PC-3 (cell line): ENCODE results near the gene TM4SF18. TPM values are rescaled to one million over a fixed set of nuclear protein-coding genes. Genes with fewer than 3 reads are reported as not detected.

Experiments
- ATAC-seq: fragments of 200-7000 bp; cut with Tn5 transposase; 2 replicates; pipeline ENCODE4 v1.9.1; 2020; ENCODE audit warnings: mild to moderate bottlenecking, moderate library complexity
- BruUV-seq: library from RNA; stranded (reverse); fragments of 400-500 nt; replicated peaks from 2 replicates; lab custom pipeline; 2021; lab: Mats Ljungman, UMichigan
- CTCF ChIA-PET: fragments of 300-600 bp; sonication (Branson Sonifier 250); formaldehyde crosslinking; loops from one replicate; lab custom pipeline; 2022; ENCODE audit warnings: antibody characterized with exemption; lab: Charles Lee
- POLR2A ChIA-PET: fragments of 300-600 bp; sonication (Branson Sonifier 250); formaldehyde crosslinking; loops from one replicate; lab custom pipeline; 2022; ENCODE audit warnings: antibody characterized with exemption; ENCODE audit not compliant: unreplicated experiment; lab: Charles Lee
- DNase-seq: peaks from one replicate; pipeline ENCODE4 v3.0.0-alpha.2; 2015
- H2AFZ ChIP-seq: fragments of 300-600 bp; sonication (generic); 2 replicates; pipeline ENCODE4 v1.6.0; 2016; ENCODE audit warnings: antibody characterized with exemption, low read length
- H3F3A ChIP-seq: fragments of 300-600 bp; sonication (generic); one replicate; pipeline ENCODE4 v1.6.0; 2017; ENCODE audit warnings: antibody characterized with exemption, low read length, control low read depth, mild to moderate bottlenecking; ENCODE audit not compliant: unreplicated experiment
- H3K27ac ChIP-seq: fragments of 300-600 bp; sonication (generic); 2 replicates; pipeline ENCODE4 v1.5.1; 2016; ENCODE audit warnings: mild to moderate bottlenecking, low read length
- H3K27me3 ChIP-seq: fragments of 300-600 bp; sonication (generic); 2 replicates; pipeline ENCODE4 v1.6.1; 2016; ENCODE audit warnings: low read length, mixed read lengths
- H3K36me3 ChIP-seq: fragments of 300-600 bp; sonication (generic); 2 replicates; pipeline ENCODE4 v1.6.1; 2016; ENCODE audit warnings: low read depth, mixed run types, low read length, mixed read lengths
- H3K4me1 ChIP-seq: fragments of 300-600 bp; sonication (generic); 2 replicates; pipeline ENCODE4 v1.5.1; 2016; ENCODE audit warnings: low read length; ENCODE audit not compliant: insufficient read depth
- H3K4me2 ChIP-seq: fragments of 300-600 bp; sonication (generic); 2 replicates; pipeline ENCODE4 v1.6.0; 2016; ENCODE audit warnings: low read length
- H3K4me3 ChIP-seq: fragments of 300-600 bp; sonication (generic); 2 replicates; pipeline ENCODE4 v1.5.1; 2016; ENCODE audit warnings: mild to moderate bottlenecking, low read length, mixed read lengths
- H3K79me2 ChIP-seq: fragments of 300-600 bp; sonication (generic); 2 replicates; pipeline ENCODE4 v1.6.1; 2017; ENCODE audit warnings: low read length, mixed read lengths
- H3K9ac ChIP-seq: fragments of 300-600 bp; sonication (generic); 2 replicates; pipeline ENCODE4 v1.6.0; 2016; ENCODE audit warnings: mild to moderate bottlenecking, low read length
- H3K9me2 ChIP-seq: fragments of 300-600 bp; sonication (generic); replicated peaks from 2 replicates; pipeline ENCODE4 v1.6.1; 2016; ENCODE audit warnings: mixed run types, low read length, mixed read lengths
- H3K9me3 ChIP-seq: fragments of 300-600 bp; sonication (generic); 2 replicates; pipeline ENCODE4 v1.6.1; 2016; ENCODE audit warnings: low read length, mixed read lengths
- H4K20me1 ChIP-seq: fragments of 300-600 bp; sonication (generic); 2 replicates; pipeline ENCODE4 v1.6.1; 2016; ENCODE audit warnings: low read length, mixed read lengths
- CTCF ChIP-seq: fragments of 300-600 bp; sonication (generic); conservative IDR thresholded peaks from 2 replicates; pipeline ENCODE4 v1.5.1; 2017; ENCODE audit warnings: antibody characterized with exemption, low read depth, mild to moderate bottlenecking, low read length
- EZH2 ChIP-seq: fragments of 300-600 bp; sonication (generic); IDR thresholded peaks from one replicate; pipeline ENCODE4 v1.6.1; 2017; ENCODE audit warnings: antibody characterized with exemption, mild to moderate bottlenecking, low read length; ENCODE audit not compliant: unreplicated experiment
- EZH2phosphoT487 ChIP-seq: fragments of 300-600 bp; sonication (generic); IDR thresholded peaks from 2 replicates; pipeline ENCODE4 v1.6.1; 2018; ENCODE audit warnings: mild to moderate bottlenecking, antibody characterized with exemption, low read length, borderline replicate concordance
- intact Hi-C: fragments of 100-400 bp; cut with micrococcal nuclease; formaldehyde crosslinking; loops from 2 replicates; pipeline ENCODE4 v1.9.0; 2023
- total RNA-seq: library from RNA; depleted of rRNA; stranded (reverse); fragments of >200 nt; gene quantifications from 2 replicates; pipeline ENCODE4 v1.2.3, GENCODE V29; 2014

The TM4SF18 gene
- total RNA-seq, 1 experiment from 2014 or later = 0.40 TPM

GRCh38 chr3:149378478-149379309 is 45.3 kb upstream of the TM4SF18 start:
- TF ChIP-seq EZH2phosphoT487 (no peak), CTCF (no peak), EZH2 (no peak)
- Histone ChIP-seq H3K9ac (peak overlapping the region; percentile 93), H3K27me3 (no peaks in the 10 kb centered on the region), H3K79me2 (peaks cover 45% of the 10 kb centered on the region), H3K9me3 (no peaks in the 10 kb centered on the region), H3K9me2 (no peaks in the 10 kb centered on the region), H3K4me3 (peak overlapping the region; percentile 90), H3F3A (peaks cover 11% of the 10 kb centered on the region), H3K36me3 (peaks cover 24% of the 10 kb centered on the region), H3K4me1 (peaks cover 60% of the 10 kb centered on the region), H4K20me1 (peaks cover 33% of the 10 kb centered on the region), H3K27ac (peak overlapping the region; percentile 99), H2AFZ (no peak overlapping the region), H3K4me2 (peak overlapping the region; percentile 86)
- intact Hi-C loops = loop anchor here (5.0 to 10.0 kb wide), 3 partner anchors 101 to 276 kb away; partner anchors contain the start of gene WWTR1
- POLR2A ChIA-PET = interaction anchor here (0.5 to 3.6 kb wide), 10 partner anchors 9 to 279 kb away, joined by 3 to 34 read pairs (median 5); partner anchors contain the start of genes TM4SF4 and WWTR1
- DNase-seq = peak; percentile 66
- no TSS peak for BruUV-seq
- ATAC-seq = peak; percentile 10
- CTCF ChIA-PET = interaction anchor here (1.0 to 1.4 kb wide), 3 partner anchors 9 to 101 kb away, joined by 3 to 9 read pairs (median 3); no protein-coding TSS in a partner anchor

GRCh38 chr3:149377408-149378364 is 44.2 kb upstream of the TM4SF18 start, which contains the start of gene TM4SF1:
Gene TM4SF1 (minus strand): TSS chr3:149377649. CDS start chr3:149377547, 102 bp downstream.
- H3K9me3 ChIP-seq = no peaks in the 10 kb centered on the region
- H3K27me3 ChIP-seq = no peaks in the 10 kb centered on the region
- peaks cover 17% of the 10 kb centered on the region for H3F3A ChIP-seq
- peak within 1 kb of the TSS; percentile 93 for H3K9ac ChIP-seq
- H3K4me3 ChIP-seq = peak within 1 kb of the TSS; percentile 90
- H2AFZ ChIP-seq = no peak within 1 kb of the TSS
- ChIA-PET POLR2A (interaction anchor here (0.5 to 3.6 kb wide), 19 partner anchors 10 to 556 kb away, joined by 3 to 34 read pairs (median 5); partner anchors contain the start of genes TM4SF4 and WWTR1), CTCF (interaction anchor here (0.6 to 1.4 kb wide), 4 partner anchors 10 to 104 kb away, joined by 3 to 9 read pairs (median 4); no protein-coding TSS in a partner anchor)
- DNase-seq (peak; percentile 98), ATAC-seq (peak; percentile 80)
- peaks cover 35% of the 10 kb centered on the region for H3K36me3 ChIP-seq
- H3K4me2 ChIP-seq = peak within 1 kb of the TSS; percentile 92
- TF ChIP-seq EZH2 (no peak), CTCF (no peak), EZH2phosphoT487 (no peak)
- TSS peak; percentile 93 for BruUV-seq
- H3K79me2 ChIP-seq = peaks cover 55% of the 10 kb centered on the region
- H3K9me2 ChIP-seq = no peaks in the 10 kb centered on the region
- peak within 1 kb of the TSS; percentile 99 for H3K27ac ChIP-seq
- intact Hi-C loops = loop anchor here (1.0 to 10.0 kb wide), 5 partner anchors 10 to 277 kb away; partner anchors contain the start of gene WWTR1
- H4K20me1 ChIP-seq = peaks cover 43% of the 10 kb centered on the region
- peaks cover 63% of the 10 kb centered on the region for H3K4me1 ChIP-seq
